SH-SY5Y (cell line): ENCODE measurements around the gene UQCC5.

Experiments
- GATA2 ChIP-seq: IDR thresholded peaks from 2 replicates; pipeline ENCODE4 v1.6.1; 2011; ENCODE audit warnings: mild to moderate bottlenecking, low read depth, low read length
- GATA3 ChIP-seq: IDR thresholded peaks from 2 replicates; pipeline ENCODE4 v1.6.1; 2011; ENCODE audit warnings: low read depth, mild to moderate bottlenecking, low read length, moderate library complexity

DNA sequence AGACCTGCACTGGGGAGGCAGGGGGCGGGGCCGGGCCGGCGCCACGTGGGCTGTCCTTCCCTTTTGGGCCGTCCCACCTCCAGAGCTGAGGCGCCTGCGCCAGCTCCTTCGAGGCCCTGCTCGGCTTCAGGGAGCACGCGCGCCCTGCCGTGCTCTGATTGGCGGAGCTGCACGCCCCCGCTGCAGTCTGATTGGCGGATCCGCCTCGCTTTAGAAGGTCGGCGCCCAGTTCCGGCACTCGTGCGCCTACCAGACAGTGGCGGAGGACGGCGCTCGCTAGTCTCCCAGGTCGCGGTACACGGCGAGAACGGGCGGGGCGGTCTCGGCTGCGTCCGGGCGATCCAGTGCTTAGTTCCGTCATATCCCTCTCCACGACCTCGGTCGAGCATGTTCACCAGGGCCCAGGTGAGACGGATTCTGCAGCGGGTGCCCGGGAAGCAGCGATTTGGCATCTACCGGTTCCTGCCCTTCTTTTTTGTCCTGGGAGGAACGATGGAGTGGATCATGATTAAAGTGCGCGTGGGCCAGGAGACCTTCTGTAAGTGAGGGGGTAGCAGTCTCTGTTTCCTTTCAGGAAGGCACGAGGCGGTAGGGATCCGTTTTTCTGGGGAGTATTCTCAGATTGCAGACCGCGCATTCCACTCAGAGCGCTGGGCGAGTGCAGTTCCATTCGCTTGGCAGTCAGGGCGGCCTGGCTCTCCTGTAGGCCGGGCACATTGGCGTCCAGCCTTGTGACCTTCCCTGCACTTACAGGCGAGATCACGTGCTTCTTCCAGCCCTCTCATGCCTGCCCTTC lies at the start of gene UQCC5:
- TF ChIP-seq GATA2 (no peak), GATA3 (no peak)
